A549 (cell line): ENCODE data around the gene MYO10.
A peak's percentile ranks its signal among the peaks of the same experiment; 100 is the strongest.

Experiments used
- CTCF ChIP-seq: fragments of >200 bp; sonication (Bioruptor Twin); formaldehyde crosslinking; IDR thresholded peaks from 3 replicates; pipeline ENCODE4 v1.5.1; 2016
- ELK1 ChIP-seq: fragments of 150-350 bp; IDR thresholded peaks from 2 replicates; pipeline ENCODE4 v1.6.1; 2014; ENCODE audit warnings: low read depth, mild to moderate bottlenecking, low read length
- ESRRA ChIP-seq: fragments of 150-350 bp; IDR thresholded peaks from 2 replicates; pipeline ENCODE4 v1.6.1; 2014; ENCODE audit warnings: mild to moderate bottlenecking, low read length, borderline replicate concordance
- JUN ChIP-seq, 2 experiments: fragments of >200 bp; sonication (Bioruptor Twin); formaldehyde crosslinking; IDR thresholded peaks; 2 replicates in 1 of 2; 3 replicates in 1 of 2; pipeline ENCODE4 v1.6.1; 2016 to 2017
- MAZ ChIP-seq: fragments of 150-350 bp; IDR thresholded peaks from 2 replicates; pipeline ENCODE4 v1.6.1; 2014; ENCODE audit warnings: antibody characterized with exemption, low read depth, low read length, borderline replicate concordance
- POLR2A ChIP-seq: IDR thresholded peaks from 2 replicates; pipeline ENCODE4 v1.6.1; 2012; ENCODE audit warnings: mild to moderate bottlenecking, low read length
- REST ChIP-seq: fragments of 200-600 bp; sonication (generic); IDR thresholded peaks from 2 replicates; pipeline ENCODE4 v1.6.1; 2016; ENCODE audit warnings: antibody characterized with exemption, mild to moderate bottlenecking, moderate library complexity
- RFX5 ChIP-seq: fragments of 450-650 bp; IDR thresholded peaks from 2 replicates; pipeline ENCODE4 v1.7.1; 2014; ENCODE audit warnings: antibody characterized with exemption, mild to moderate bottlenecking, moderate library complexity
- USF2 ChIP-seq: fragments of 450-650 bp; IDR thresholded peaks from 2 replicates; pipeline ENCODE4 v1.6.1; 2014; ENCODE audit warnings: antibody characterized with exemption

- no peak for TF ChIP-seq USF2
- TF ChIP-seq CTCF, result no peak
- no peak for TF ChIP-seq POLR2A
- TF ChIP-seq REST, result no peak
- TF ChIP-seq MAZ, result no peak
- TF ChIP-seq ELK1, result no peak
- TF ChIP-seq RFX5, result no peak
- TF ChIP-seq ESRRA, result no peak
- TF ChIP-seq JUN (IDR thresholded peaks at IDR 0.05), result 0 out of 5 replicates have a peak, but pooled peaks of 1 of the 2 experiments have one; percentile 27
Measured at GRCh38 chr5:16777432-16777831, 158.7 kb downstream of the MYO10 start.
